Activated T-cell treated with anti-CD3 and anti-CD28 coated beads, Interleukin-2, amount 50 U/mL, for 4 hours (primary cell): Measurements from ENCODE around the gene CRLF2. TPM values are rescaled to one million over a fixed set of nuclear protein-coding genes. Genes with fewer than 3 reads are reported as not detected.
A peak's percentile ranks its signal among the peaks of the same experiment; 100 is the strongest.
"Not testable (repeated sequence)": the region's sequence is repeated elsewhere in the genome, so short reads cannot be mapped to it uniquely, and the experiment has no call there.

Experiments
- ATAC-seq, 2 donors: fragments of 200-7000 bp; cut with Tn5 transposase; one replicate each; pipeline ENCODE4 v1.10.0; 2021
- DNase-seq: peaks from one replicate; pipeline ENCODE4 v3.0.0-alpha.2; 2020
- H3K27me3 Mint-ChIP-seq: one replicate; pipeline ENCODE4 v1.8.0; 2021; ENCODE audit warnings: low read depth, mixed read lengths
- H3K36me3 Mint-ChIP-seq: one replicate; pipeline ENCODE4 v1.8.0; 2022; ENCODE audit warnings: mixed read lengths; ENCODE audit not compliant: insufficient read depth
- H3K4me1 Mint-ChIP-seq: one replicate; pipeline ENCODE4 v1.8.0; 2021; ENCODE audit warnings: low read depth, mixed read lengths
- H3K4me3 Mint-ChIP-seq: one replicate; pipeline ENCODE4 v1.8.0; 2021; ENCODE audit warnings: mild to moderate bottlenecking, moderate library complexity, mixed read lengths
- H3K9me3 Mint-ChIP-seq: one replicate; pipeline ENCODE4 v1.8.0; 2021; ENCODE audit warnings: mixed read lengths
- total RNA-seq, 3 donors: library from RNA; stranded (reverse); gene quantifications; one replicate each; pipeline ENCODE4 v1.2.1, GENCODE V29; 2021

Gene CRLF2
- total RNA-seq, 3 donors from 2014 or later = 0.30 to 0.38 TPM; not detected in 1

DNA sequence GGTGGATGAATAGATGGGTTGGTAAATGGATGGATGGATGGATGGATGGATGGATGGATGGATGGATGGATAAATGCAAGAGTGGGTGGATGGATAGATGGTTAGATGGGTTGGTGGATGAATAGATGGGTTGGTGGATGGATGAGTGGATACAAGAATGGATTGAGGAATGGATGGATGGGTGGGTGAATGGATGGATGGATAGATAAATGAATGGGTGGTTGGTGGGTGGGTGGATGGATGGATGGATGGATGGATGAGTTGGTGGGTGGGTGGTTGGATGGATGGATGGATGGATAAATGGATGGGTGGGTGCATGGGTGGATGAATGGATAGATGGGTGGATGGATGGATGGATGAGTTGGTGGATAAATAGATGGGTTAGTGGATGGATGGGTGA lies 13.8 kb upstream of the CRLF2 start:
- no peak for ATAC-seq
- H3K4me3 Mint-ChIP-seq = no peak overlapping the region
- H3K9me3 Mint-ChIP-seq = peaks cover 12% of the 10 kb centered on the region
- no peak for DNase-seq
- H3K4me1 Mint-ChIP-seq = peaks cover 6% of the 10 kb centered on the region
- H3K36me3 Mint-ChIP-seq = no peaks in the 10 kb centered on the region
- no peaks in the 10 kb centered on the region for H3K27me3 Mint-ChIP-seq

GRCh38 chrX:1224954-1225353 lies 12.5 kb upstream of the CRLF2 start:
- peak; percentile 58 to 92 for ATAC-seq
- H3K27me3 Mint-ChIP-seq = no peaks in the 10 kb centered on the region
- peaks cover 12% of the 10 kb centered on the region for H3K9me3 Mint-ChIP-seq
- no peak for DNase-seq
- H3K36me3 Mint-ChIP-seq = no peaks in the 10 kb centered on the region
- H3K4me3 Mint-ChIP-seq = no peak overlapping the region
- H3K4me1 Mint-ChIP-seq = peaks cover 6% of the 10 kb centered on the region

GRCh38 chrX:1223242-1223600 lies 10.8 kb upstream of the CRLF2 start:
- Mint-ChIP-seq H3K27me3 (no peaks in the 10 kb centered on the region), H3K36me3 (no peaks in the 10 kb centered on the region), H3K4me3 (no peak overlapping the region), H3K9me3 (peaks cover 12% of the 10 kb centered on the region), H3K4me1 (peaks cover 4% of the 10 kb centered on the region)
- DNase-seq (no peak), ATAC-seq (no peak)

- Mint-ChIP-seq H3K36me3 (no peaks in the 10 kb centered on the region), H3K4me1 (peaks cover 4% of the 10 kb centered on the region), H3K27me3 (no peaks in the 10 kb centered on the region), H3K9me3 (peaks cover 12% of the 10 kb centered on the region), H3K4me3 (no peak overlapping the region)
- DNase-seq (no peak), ATAC-seq (no peak)
Observed at GRCh38 chrX:1222531-1223241, 10.2 kb upstream of the CRLF2 start.

DNA sequence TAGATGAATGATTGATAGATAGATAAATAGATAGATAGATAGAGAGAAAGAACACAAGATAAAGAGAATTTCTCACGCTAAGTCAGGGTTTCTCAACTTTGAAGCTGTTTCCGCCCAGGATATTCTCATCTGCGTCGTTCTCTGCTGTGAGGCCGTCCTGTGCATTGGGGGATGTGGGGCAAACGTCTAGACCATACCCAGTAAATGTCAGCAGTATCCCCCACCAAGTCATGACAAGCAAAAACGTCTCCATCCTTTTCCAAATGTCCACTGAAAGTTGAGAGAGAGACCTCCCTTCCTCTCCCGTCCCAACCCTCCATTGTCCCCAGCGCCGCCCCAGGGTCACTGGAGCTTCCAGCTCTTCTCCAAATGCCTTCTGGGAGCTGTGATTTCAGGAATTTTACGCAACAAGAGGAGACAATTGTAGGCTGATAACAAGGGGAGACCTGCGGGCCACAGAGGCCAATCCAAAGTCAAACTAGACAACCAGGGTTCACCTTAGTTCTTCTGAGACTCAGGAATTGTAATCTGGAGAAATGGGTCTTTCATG lies 8.9 kb upstream of the CRLF2 start:
- H3K4me3 Mint-ChIP-seq = no peak overlapping the region
- no peaks in the 10 kb centered on the region for H3K36me3 Mint-ChIP-seq

DNA sequence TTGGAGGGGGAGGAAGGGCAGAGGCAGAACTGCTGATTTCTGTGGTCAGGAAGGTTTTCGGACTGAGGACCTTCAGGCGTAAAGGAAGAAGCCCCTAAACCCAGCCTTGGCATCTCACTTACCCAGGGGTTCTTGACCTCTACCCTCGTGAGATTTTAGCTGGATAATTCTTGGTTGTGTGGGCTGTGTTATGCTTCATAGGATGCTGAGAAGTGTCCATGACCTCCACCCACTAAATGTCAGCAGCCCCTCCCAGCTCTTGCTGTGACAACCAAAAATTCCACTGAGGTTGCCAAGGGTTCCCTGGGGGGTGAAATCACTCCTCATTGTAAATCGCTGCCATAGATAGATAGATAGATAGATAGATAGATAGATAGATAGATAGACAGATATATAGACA lies 5.8 kb upstream of the CRLF2 start:
- no peak overlapping the region for H3K4me3 Mint-ChIP-seq
- peaks cover 3% of the 10 kb centered on the region for H3K27me3 Mint-ChIP-seq

More for the DNA sequence above, 8.9 kb upstream of the CRLF2 start:
- no peak for ATAC-seq
- Mint-ChIP-seq H3K9me3 (peaks cover 12% of the 10 kb centered on the region), H3K4me1 (peaks cover 4% of the 10 kb centered on the region), H3K27me3 (no peaks in the 10 kb centered on the region)
- DNase-seq = no peak

GRCh38 chrX:1215123-1215823 lies 2.8 kb upstream of the CRLF2 start:
- Mint-ChIP-seq H3K4me3 (no peak overlapping the region), H3K27me3 (peaks cover 3% of the 10 kb centered on the region), H3K9me3 (peaks cover 6% of the 10 kb centered on the region), H3K4me1 (peaks cover 23% of the 10 kb centered on the region), H3K36me3 (no peaks in the 10 kb centered on the region)
- ATAC-seq (no peak), DNase-seq (no peak)

More for the DNA sequence above, 5.8 kb upstream of the CRLF2 start:
- peaks cover 9% of the 10 kb centered on the region for H3K9me3 Mint-ChIP-seq
- DNase-seq (no peak), ATAC-seq (no peak)
- H3K4me1 Mint-ChIP-seq = peaks cover 8% of the 10 kb centered on the region
- no peaks in the 10 kb centered on the region for H3K36me3 Mint-ChIP-seq

GRCh38 chrX:1213971-1214370 lies 1.5 kb upstream of the CRLF2 start:
- H3K9me3 Mint-ChIP-seq = peaks cover 6% of the 10 kb centered on the region
- H3K4me3 Mint-ChIP-seq = no peak overlapping the region
- no peaks in the 10 kb centered on the region for H3K36me3 Mint-ChIP-seq
- H3K4me1 Mint-ChIP-seq = peaks cover 29% of the 10 kb centered on the region
- ATAC-seq = no peak
- H3K27me3 Mint-ChIP-seq = peaks cover 3% of the 10 kb centered on the region
- no peak for DNase-seq

DNA sequence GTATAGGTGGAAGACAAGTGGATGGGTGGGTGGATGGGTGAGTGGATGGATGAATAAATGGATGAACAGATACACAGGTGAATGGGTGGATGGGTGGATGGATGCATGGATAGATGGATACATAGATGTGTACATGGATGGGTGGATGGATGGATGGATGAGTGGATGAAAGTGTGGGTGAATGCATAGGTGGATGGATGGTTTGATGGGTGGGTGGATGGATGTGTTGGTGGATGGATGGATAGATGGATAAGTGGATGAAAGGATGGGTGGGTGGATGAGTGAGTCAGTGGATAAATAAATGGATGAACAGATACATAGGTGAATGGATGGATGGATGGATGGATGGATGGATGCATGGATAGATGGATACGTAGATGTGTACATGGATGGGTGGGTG lies 1.6 kb downstream of the CRLF2 start:
- no peak overlapping the region for H3K4me3 Mint-ChIP-seq
- DNase-seq (no peak), ATAC-seq (no peak)
- peaks cover 6% of the 10 kb centered on the region for H3K9me3 Mint-ChIP-seq
- H3K27me3 Mint-ChIP-seq = peaks cover 3% of the 10 kb centered on the region
- peaks cover 51% of the 10 kb centered on the region for H3K4me1 Mint-ChIP-seq
- no peaks in the 10 kb centered on the region for H3K36me3 Mint-ChIP-seq

DNA sequence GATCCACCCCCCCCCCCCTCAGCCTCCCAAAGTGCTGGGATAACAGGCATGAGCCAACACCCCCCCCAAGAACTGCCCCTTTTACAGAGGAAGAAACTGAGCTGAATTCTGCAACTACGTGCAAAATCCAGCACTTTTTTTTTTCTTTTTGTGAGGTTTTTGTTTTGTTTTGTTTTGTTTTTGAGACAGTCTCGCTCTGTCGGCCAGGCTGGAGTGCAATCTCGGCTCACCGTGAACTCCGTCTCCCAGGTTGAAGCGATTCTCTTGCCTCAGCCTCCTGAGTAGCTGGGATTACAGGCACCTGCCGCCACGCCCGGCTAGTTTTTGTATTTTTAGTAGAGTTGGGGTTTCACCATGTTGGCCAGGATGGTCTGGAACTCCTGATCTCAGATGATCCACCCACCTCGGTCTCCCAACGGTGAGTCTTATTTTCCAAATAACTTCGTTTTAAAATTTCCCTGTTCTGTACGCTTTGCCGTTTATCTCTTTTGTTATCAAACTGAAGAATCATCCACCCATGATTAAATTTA lies 4.9 kb downstream of the CRLF2 start:
- Mint-ChIP-seq H3K9me3 (peaks cover 6% of the 10 kb centered on the region), H3K4me1 (peaks cover 50% of the 10 kb centered on the region), H3K36me3 (no peaks in the 10 kb centered on the region), H3K4me3 (peak overlapping the region; percentile 56), H3K27me3 (no peaks in the 10 kb centered on the region)
- ATAC-seq (no peak), DNase-seq (no peak)

- no peak for DNase-seq
- ATAC-seq = peak; percentile 43 to 64
- Mint-ChIP-seq H3K36me3 (no peaks in the 10 kb centered on the region), H3K4me1 (peaks cover 43% of the 10 kb centered on the region), H3K4me3 (peak overlapping the region; percentile 77), H3K27me3 (no peaks in the 10 kb centered on the region), H3K9me3 (peaks cover 5% of the 10 kb centered on the region)
Observed at GRCh38 chrX:1205681-1206611, 6.5 kb downstream of the CRLF2 start.

DNA sequence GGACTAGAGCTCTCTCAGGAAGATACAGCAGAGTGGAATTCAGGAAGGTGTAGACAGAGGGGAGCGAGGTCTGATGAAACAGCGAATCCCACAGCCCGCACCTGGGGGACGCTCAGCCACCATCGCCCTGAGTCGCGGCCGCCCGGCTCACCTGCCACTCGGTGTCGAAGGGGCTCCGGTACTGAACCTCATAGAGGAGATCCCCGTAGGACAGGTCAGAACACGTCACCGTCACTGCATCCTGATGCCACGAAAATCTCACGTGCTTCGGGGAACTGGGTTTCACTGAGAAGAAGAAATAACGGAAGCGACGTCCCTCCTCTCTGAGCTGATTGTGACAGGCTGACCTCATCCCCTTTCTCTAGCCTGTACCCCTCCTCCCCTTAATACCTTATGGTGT lies 10.2 kb downstream of the CRLF2 start:
- Mint-ChIP-seq H3K4me1 (peaks cover 16% of the 10 kb centered on the region), H3K27me3 (no peaks in the 10 kb centered on the region), H3K9me3 (no peaks in the 10 kb centered on the region), H3K36me3 (no peaks in the 10 kb centered on the region), H3K4me3 (no peak overlapping the region)
- DNase-seq = no peak
- ATAC-seq = no peak

DNA sequence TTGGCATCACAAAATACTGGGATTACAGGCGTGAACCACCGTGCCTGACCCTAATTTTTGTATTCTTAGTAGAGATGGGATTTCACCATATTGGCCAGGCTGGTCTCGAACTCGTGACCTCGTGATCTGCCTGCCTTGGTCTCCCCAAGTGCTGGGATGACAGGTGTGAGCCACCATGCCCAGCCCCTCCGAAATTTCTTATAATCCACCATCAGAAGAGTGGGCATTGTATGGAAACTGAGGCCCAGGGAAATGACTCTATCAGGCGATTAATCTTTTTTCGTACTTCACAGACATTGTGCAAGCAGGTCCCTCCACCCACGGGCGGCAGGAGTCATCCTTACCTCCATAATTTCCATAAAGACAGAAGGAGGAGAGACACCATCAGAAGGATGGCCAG lies 16.0 kb downstream of the CRLF2 start:
- Mint-ChIP-seq H3K27me3 (no peaks in the 10 kb centered on the region), H3K4me3 (no peak overlapping the region), H3K36me3 (no peaks in the 10 kb centered on the region), H3K9me3 (no peaks in the 10 kb centered on the region), H3K4me1 (no peaks in the 10 kb centered on the region)
- no peak for ATAC-seq
- DNase-seq = no peak

- H3K9me3 Mint-ChIP-seq, H3K4me3 Mint-ChIP-seq, ATAC-seq, H3K4me1 Mint-ChIP-seq, H3K36me3 Mint-ChIP-seq, DNase-seq, H3K27me3 Mint-ChIP-seq: not testable (repeated sequence)
Observed at GRCh38 chrX:1192196-1192595, 20.3 kb downstream of the CRLF2 start.
